GM23248 (cell line): ENCODE data around the gene PARD3B.

Source experiments
- EZH2 ChIP-seq: fragments of 200-600 bp; sonication (generic); IDR thresholded peaks from 2 replicates; pipeline ENCODE4 v1.6.1; 2018; ENCODE audit warnings: antibody characterized with exemption, mild to moderate bottlenecking; ENCODE audit not compliant: insufficient read depth, poor library complexity, severe bottlenecking
- EZH2phosphoT487 ChIP-seq: fragments of 200-600 bp; sonication (generic); IDR thresholded peaks from 2 replicates; pipeline ENCODE4 v1.6.1; 2018; ENCODE audit warnings: antibody characterized with exemption, moderate library complexity, mild to moderate bottlenecking, low read depth; ENCODE audit not compliant: insufficient read depth

DNA sequence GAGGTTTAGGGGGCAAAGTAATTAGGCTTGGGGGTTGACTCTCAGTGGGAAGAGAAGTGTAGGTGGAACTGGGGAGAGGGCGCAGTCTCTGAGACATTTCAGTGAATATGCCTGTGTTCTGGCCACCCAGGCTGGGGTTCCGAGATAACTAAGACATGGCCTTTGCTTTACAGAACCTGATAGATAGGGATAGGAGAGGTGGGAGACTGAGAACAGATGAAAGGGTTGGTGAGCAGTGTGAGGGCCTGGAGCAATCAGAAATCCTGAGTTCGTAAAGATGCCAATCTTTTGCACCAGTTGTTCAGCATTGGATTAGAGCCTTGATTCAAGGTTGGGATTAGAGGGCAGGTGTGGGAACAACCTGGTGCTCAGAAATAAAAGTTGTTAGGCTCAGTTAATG, 15.6 kb downstream of the PARD3B start:
- TF ChIP-seq EZH2 (no peak), EZH2phosphoT487 (no peak)
